Prostate gland (tissue), 2 donors: ENCODE measurements around the gene DOCK2. TPM values are rescaled to one million over a fixed set of nuclear protein-coding genes. Genes with fewer than 3 reads are reported as not detected.

ENCODE experiments used
- DNase-seq: peaks from one replicate; pipeline ENCODE4 v3.0.0-alpha.2; 2019; ENCODE audit warnings: low spot score
- H3K27ac ChIP-seq, 2 donors: fragments of 200-600 bp; sonication (generic); 2 replicates each; pipeline ENCODE4 v1.5.1; 2017 to 2019
- H3K27me3 ChIP-seq: fragments of 200-600 bp; sonication (generic); replicated peaks from 2 replicates; pipeline ENCODE4 v1.5.1; 2019; ENCODE audit not compliant: insufficient read depth
- H3K36me3 ChIP-seq, 2 donors: fragments of 200-600 bp; sonication (generic); 1 replicate in 1 of 2; 2 replicates in 1 of 2; pipeline versions ENCODE4 v1.5.1 to v1.8.1; 2017 to 2019
- H3K4me1 ChIP-seq: fragments of 200-600 bp; sonication (generic); replicated peaks from 2 replicates; pipeline ENCODE4 v1.5.1; 2019
- H3K4me3 ChIP-seq, 2 donors: fragments of 200-600 bp; sonication (generic); 2 replicates each; pipeline ENCODE4 v1.5.1; 2017 to 2019
- H3K9me3 ChIP-seq: fragments of 200-600 bp; sonication (generic); 2 replicates; pipeline ENCODE4 v1.5.1; 2017
- POLR2A ChIP-seq: fragments of 450-650 bp; IDR thresholded peaks from one replicate; pipeline ENCODE4 v1.6.1; 2016; ENCODE audit warnings: antibody characterized with exemption, mild to moderate bottlenecking
- POLR2AphosphoS5 ChIP-seq: sonication (generic); formaldehyde crosslinking; IDR thresholded peaks from one replicate; pipeline ENCODE4 v1.6.1; 2017; ENCODE audit warnings: antibody characterized with exemption
- WGBS: methylation state at CpG from one replicate; pipeline ENCODE4 v1.1.5; 2018; 5-methylcytosine and 5-hydroxymethylcytosine counted together
- intact Hi-C: fragments of 100-400 bp; cut with DNase I; formaldehyde crosslinking; loops from one replicate; pipeline ENCODE4 v1.14.2; 2022
- total RNA-seq, 2 donors: library from RNA; depleted of rRNA; stranded (reverse); fragments of >200 nt; gene quantifications; one replicate each; pipeline ENCODE4 v1.1.0, GENCODE V29; 2016
- TF ChIP-seq, protein P1 (sequence below), 4 experiments: fragments of 200-600 bp in 2 of 4; fragments of 450-650 bp in 2 of 4; sonication (generic) in 2 of 4; IDR thresholded peaks; 1 replicate in 3 of 4; 2 replicates in 1 of 4; pipeline ENCODE4 v1.5.1; 2016 to 2019; ENCODE audit warnings: antibody characterized with exemption in 4 of 4, mild to moderate bottlenecking in 2 of 4, moderate library complexity in 2 of 4

Gene DOCK2
- total RNA-seq, 2 donors from 2014 or later, result 2.5 to 6.2 TPM

DNA sequence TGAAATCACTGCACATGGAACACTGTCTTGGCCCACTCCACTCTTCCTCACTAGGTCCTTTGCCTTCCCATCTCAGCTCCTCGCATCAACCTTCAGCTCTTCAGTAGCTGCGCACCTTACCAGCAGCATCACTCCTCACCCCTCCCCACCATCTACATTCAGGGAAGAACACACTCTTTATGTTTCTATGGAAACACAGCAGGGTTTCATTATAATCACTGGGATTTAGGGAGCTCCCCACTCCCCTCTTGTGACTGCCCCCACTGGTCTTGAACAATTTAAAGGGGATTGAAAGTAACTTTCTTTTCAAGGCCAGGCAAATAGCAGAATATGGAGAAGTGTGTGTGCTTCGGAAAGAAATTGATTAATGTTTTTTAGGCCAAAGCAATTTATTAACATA is 232.0 kb downstream of the DOCK2 start:
- Histone ChIP-seq H3K27ac (no peak overlapping the region), H3K4me3 (no peak overlapping the region), H3K36me3 (no peaks in the 10 kb centered on the region), H3K9me3 (no peaks in the 10 kb centered on the region), H3K27me3 (no peaks in the 10 kb centered on the region), H3K4me1 (no peaks in the 10 kb centered on the region)
- DNase-seq, result no peak
- TF ChIP-seq, protein P1, sequence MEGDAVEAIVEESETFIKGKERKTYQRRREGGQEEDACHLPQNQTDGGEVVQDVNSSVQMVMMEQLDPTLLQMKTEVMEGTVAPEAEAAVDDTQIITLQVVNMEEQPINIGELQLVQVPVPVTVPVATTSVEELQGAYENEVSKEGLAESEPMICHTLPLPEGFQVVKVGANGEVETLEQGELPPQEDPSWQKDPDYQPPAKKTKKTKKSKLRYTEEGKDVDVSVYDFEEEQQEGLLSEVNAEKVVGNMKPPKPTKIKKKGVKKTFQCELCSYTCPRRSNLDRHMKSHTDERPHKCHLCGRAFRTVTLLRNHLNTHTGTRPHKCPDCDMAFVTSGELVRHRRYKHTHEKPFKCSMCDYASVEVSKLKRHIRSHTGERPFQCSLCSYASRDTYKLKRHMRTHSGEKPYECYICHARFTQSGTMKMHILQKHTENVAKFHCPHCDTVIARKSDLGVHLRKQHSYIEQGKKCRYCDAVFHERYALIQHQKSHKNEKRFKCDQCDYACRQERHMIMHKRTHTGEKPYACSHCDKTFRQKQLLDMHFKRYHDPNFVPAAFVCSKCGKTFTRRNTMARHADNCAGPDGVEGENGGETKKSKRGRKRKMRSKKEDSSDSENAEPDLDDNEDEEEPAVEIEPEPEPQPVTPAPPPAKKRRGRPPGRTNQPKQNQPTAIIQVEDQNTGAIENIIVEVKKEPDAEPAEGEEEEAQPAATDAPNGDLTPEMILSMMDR (IDR thresholded peaks at IDR 0.05), result no peak
- TF ChIP-seq POLR2AphosphoS5, result no peak
- no peak for TF ChIP-seq POLR2A
- WGBS, result 97% methylated on average over 3 of the region's 3 CpGs
- intact Hi-C loops, result no loop called here

DNA sequence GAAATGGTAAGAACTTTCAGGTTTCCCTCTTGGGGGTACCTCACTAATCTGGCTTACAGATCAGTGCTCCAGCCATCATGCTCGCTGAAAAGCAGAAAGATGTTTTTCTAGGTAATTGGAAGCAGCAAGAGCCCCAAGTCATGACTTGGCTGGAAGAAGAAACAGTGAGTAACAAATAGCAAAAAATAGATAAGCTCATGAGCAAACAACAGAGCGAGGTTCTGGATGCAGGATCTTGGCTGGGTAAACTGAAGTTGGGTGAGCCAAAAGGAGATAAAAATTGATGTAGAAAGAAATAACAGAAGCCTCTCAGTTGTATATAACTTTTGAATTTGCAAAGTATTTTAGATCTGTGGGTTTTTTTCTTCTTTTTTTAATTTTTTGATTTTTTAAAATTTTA is 233.1 kb downstream of the DOCK2 start:
- TF ChIP-seq POLR2A (no peak), POLR2AphosphoS5 (no peak)
- TF ChIP-seq, protein P1 (IDR thresholded peaks at IDR 0.05), result no peak
- intact Hi-C loops, result no loop called here
- WGBS, result 35% methylated on average over 2 of the region's 2 CpGs
- Histone ChIP-seq H3K4me1 (no peaks in the 10 kb centered on the region), H3K36me3 (no peaks in the 10 kb centered on the region), H3K9me3 (no peaks in the 10 kb centered on the region), H3K27me3 (no peaks in the 10 kb centered on the region), H3K4me3 (no peak overlapping the region), H3K27ac (no peak overlapping the region)
- DNase-seq, result no peak

DNA sequence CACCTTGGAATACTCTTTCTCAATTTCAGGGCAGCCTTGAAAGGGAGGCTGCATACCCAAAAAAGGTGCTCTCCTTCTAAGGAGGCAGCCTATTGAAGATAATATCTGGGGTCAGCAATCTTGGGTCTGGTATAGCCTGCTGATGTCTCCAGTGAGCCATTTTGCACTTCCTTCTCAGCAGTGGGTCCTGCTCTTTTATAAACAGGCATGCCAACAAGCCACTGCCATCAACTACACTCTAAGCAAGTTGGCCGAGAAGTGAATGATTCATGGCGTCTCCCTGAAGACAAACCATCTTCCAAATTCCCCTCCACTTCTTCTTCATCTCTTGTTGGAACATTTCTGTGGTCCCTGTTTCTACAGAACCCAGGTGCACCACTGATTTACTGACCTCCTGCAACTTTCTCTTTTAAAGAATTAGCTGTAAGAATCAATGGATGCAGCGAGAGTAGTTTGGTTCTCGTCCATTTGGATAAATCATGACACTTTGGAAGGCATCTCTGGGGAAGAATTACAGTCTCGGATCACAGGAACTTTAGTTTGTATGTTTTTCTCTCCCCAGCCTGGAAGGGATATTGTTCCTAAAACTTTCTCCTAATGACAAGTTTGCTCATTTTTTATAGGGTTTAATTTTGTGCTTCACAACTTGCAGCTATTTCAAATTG is 234.9 kb downstream of the DOCK2 start:
- 77% methylated on average over 5 of the region's 5 CpGs for WGBS
- TF ChIP-seq, protein P1 (IDR thresholded peaks at IDR 0.05), result no peak
- TF ChIP-seq POLR2AphosphoS5 (no peak), POLR2A (no peak)

DNA sequence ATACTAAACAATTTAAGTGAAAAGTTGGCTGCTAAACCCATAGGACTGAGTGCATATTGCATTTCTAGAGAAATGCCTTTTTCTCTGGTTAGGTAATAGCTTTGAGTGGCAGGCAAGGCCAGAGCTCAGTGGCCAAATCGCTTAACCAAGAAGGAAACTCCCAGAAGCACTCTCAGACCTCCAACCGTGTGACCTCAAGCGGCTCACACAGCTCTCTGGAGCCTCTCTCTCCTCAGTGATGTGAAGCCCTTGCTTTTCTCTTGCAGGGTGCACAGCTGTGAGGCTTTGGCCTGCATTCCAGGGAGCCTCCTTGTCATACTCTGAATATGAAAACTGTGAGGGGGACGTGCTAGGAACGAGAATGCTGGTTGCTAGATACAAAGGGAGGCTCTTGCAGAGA is 236.6 kb downstream of the DOCK2 start:
- H3K4me3 ChIP-seq, result no peak overlapping the region
- H3K4me1 ChIP-seq, result no peaks in the 10 kb centered on the region
- WGBS, result 71% methylated on average over 5 of the region's 5 CpGs

More for the DNA sequence above, 234.9 kb downstream of the DOCK2 start:
- Histone ChIP-seq H3K27me3 (no peaks in the 10 kb centered on the region), H3K27ac (no peak overlapping the region), H3K4me1 (no peaks in the 10 kb centered on the region), H3K9me3 (no peaks in the 10 kb centered on the region), H3K4me3 (no peak overlapping the region), H3K36me3 (no peaks in the 10 kb centered on the region)
- no peak for DNase-seq
- intact Hi-C loops, result no loop called here

DNA sequence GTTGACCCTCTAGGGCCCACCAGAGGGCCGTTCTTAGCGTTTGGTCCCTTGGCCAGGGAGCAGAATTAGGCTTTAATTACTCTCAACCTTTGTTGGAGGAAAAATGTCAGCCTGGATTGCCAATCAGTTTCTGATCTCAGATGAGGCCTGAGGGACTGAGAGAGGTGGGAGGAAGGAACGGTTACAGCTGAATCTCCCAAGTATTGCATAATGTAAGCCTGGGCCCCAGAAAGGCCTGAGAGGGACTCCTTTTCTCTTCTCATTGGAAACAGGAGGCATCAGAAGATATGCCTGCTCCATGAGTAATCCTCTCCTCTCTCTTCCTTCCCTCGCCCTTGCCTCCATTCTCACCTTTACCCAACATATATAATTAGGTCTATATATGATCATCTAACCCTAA is 237.5 kb downstream of the DOCK2 start:
- Histone ChIP-seq H3K27ac (no peak overlapping the region), H3K4me3 (no peak overlapping the region)

More for the DNA sequence above, 236.6 kb downstream of the DOCK2 start:
- Histone ChIP-seq H3K9me3 (no peaks in the 10 kb centered on the region), H3K27ac (no peak overlapping the region), H3K36me3 (no peaks in the 10 kb centered on the region), H3K27me3 (no peaks in the 10 kb centered on the region)
- no peak for DNase-seq
- no peak for TF ChIP-seq POLR2A
- no peak for TF ChIP-seq POLR2AphosphoS5
- TF ChIP-seq, protein P1 (IDR thresholded peaks at IDR 0.05), result no peak
- intact Hi-C loops, result no loop called here

More for the DNA sequence above, 237.5 kb downstream of the DOCK2 start:
- WGBS, result 72% methylated on average over 4 of the region's 4 CpGs
- TF ChIP-seq POLR2AphosphoS5, result no peak
- no peak for TF ChIP-seq POLR2A
- TF ChIP-seq, protein P1 (IDR thresholded peaks at IDR 0.05), result no peak
- no peaks in the 10 kb centered on the region for H3K36me3 ChIP-seq
- no peaks in the 10 kb centered on the region for H3K4me1 ChIP-seq
- no peak for DNase-seq
- no peaks in the 10 kb centered on the region for H3K9me3 ChIP-seq
- H3K27me3 ChIP-seq, result no peaks in the 10 kb centered on the region
- intact Hi-C loops, result no loop called here
